Smooth muscle cell (in vitro differentiated cells): Measurements from ENCODE around the gene ADAMTS16. TPM values are rescaled to one million over a fixed set of nuclear protein-coding genes. Genes with fewer than 3 reads are reported as not detected.

Experiments used
- DNase-seq: peaks from one replicate; lab custom pipeline; 2025; ENCODE audit not compliant: unreplicated experiment; lab: John Stamatoyannopoulos, UW
- H2AFZ ChIP-seq: fragments of 200-600 bp; sonication (generic); 2 replicates; pipeline ENCODE4 v1.6.0; 2016; ENCODE audit warnings: antibody characterized with exemption, low read depth, mild to moderate bottlenecking
- H3F3A ChIP-seq: fragments of 200-600 bp; sonication (generic); 2 replicates; pipeline ENCODE4 v1.6.0; 2017; ENCODE audit warnings: antibody characterized with exemption, low read depth
- H3K27ac ChIP-seq: fragments of 200-600 bp; sonication (generic); 2 replicates; pipeline ENCODE4 v1.5.1; 2016; ENCODE audit warnings: low read depth, mild to moderate bottlenecking
- H3K27me3 ChIP-seq: fragments of 200-600 bp; sonication (generic); 2 replicates; pipeline ENCODE4 v1.6.1; 2016; ENCODE audit warnings: low read depth, mild to moderate bottlenecking
- H3K36me3 ChIP-seq: fragments of 200-600 bp; sonication (generic); 2 replicates; pipeline ENCODE4 v1.5.1; 2016; ENCODE audit warnings: low read depth
- H3K4me1 ChIP-seq: fragments of 200-600 bp; sonication (generic); 2 replicates; pipeline ENCODE4 v1.5.1; 2016; ENCODE audit warnings: low read depth
- H3K4me2 ChIP-seq: fragments of 200-600 bp; sonication (generic); 2 replicates; pipeline ENCODE4 v1.6.0; 2016; ENCODE audit warnings: mild to moderate bottlenecking
- H3K4me3 ChIP-seq: fragments of 200-600 bp; sonication (generic); 2 replicates; pipeline ENCODE4 v1.5.1; 2016; ENCODE audit warnings: mild to moderate bottlenecking
- H3K79me2 ChIP-seq: fragments of 200-600 bp; sonication (generic); 2 replicates; pipeline ENCODE4 v1.6.0; 2016; ENCODE audit warnings: low read depth, mild to moderate bottlenecking
- H3K9ac ChIP-seq: fragments of 200-600 bp; sonication (generic); 2 replicates; pipeline ENCODE4 v1.6.0; 2016; ENCODE audit warnings: low read depth
- H3K9me3 ChIP-seq: fragments of 200-600 bp; sonication (generic); replicated peaks from 2 replicates; pipeline ENCODE4 v1.5.1; 2016; ENCODE audit warnings: low read depth
- H4K20me1 ChIP-seq: fragments of 200-600 bp; sonication (generic); 2 replicates; pipeline ENCODE4 v1.6.0; 2016; ENCODE audit warnings: low read depth
- CTCF ChIP-seq: fragments of 200-600 bp; sonication (generic); IDR thresholded peaks from 2 replicates; pipeline ENCODE4 v1.5.1; 2017; ENCODE audit warnings: borderline replicate concordance, mild to moderate bottlenecking, antibody characterized with exemption; ENCODE audit not compliant: insufficient read depth, poor library complexity, severe bottlenecking
- WGBS: methylation state at CpG from one replicate; pipeline ENCODE4 v1.1.7; 2016; ENCODE audit warnings: low lambda C conversion rate; 5-methylcytosine and 5-hydroxymethylcytosine counted together
- polyA plus RNA-seq: library from polyadenylated mRNA; unstranded; fragments of >200 nt; fragmentation: Nextera tagmentation; extraction: Ambion mirVana; gene quantifications from 2 replicates; pipeline ENCODE4 v1.2.1, GENCODE V29; 2016
- total RNA-seq: library from RNA; depleted of rRNA; stranded (reverse); fragments of >200 nt; gene quantifications from 2 replicates; pipeline ENCODE4 v1.2.3, GENCODE V29; 2014

Gene ADAMTS16
- total and polyA plus RNA-seq, 2 experiments from 2014 or later = 4.7 to 6.2 TPM

- 88% methylated on average over 10 of the region's 10 CpGs for WGBS
- no peaks in the 10 kb centered on the region for H3K9me3 ChIP-seq
- no peak overlapping the region for H3K9ac ChIP-seq
- no peaks in the 10 kb centered on the region for H3K79me2 ChIP-seq
- DNase-seq = no peak
- H3K27ac ChIP-seq = no peak overlapping the region
- no peaks in the 10 kb centered on the region for H4K20me1 ChIP-seq
- TF ChIP-seq CTCF = no peak
- H2AFZ ChIP-seq = no peak overlapping the region
- H3K36me3 ChIP-seq = no peaks in the 10 kb centered on the region
- H3K4me2 ChIP-seq = no peak overlapping the region
- no peaks in the 10 kb centered on the region for H3K4me1 ChIP-seq
- H3K27me3 ChIP-seq = no peaks in the 10 kb centered on the region
- no peak overlapping the region for H3K4me3 ChIP-seq
- H3F3A ChIP-seq = no peaks in the 10 kb centered on the region
Observed at GRCh38 chr5:5132234-5132633, 7.9 kb upstream of the ADAMTS16 start.

GRCh38 chr5:5132693-5133295 lies 7.3 kb upstream of the ADAMTS16 start:
- H3K4me1 ChIP-seq = no peaks in the 10 kb centered on the region
- DNase-seq = no peak
- 94% methylated on average over 15 of the region's 15 CpGs for WGBS

GRCh38 chr5:5134107-5134506 lies 6.0 kb upstream of the ADAMTS16 start:
- Histone ChIP-seq H3K4me2 (no peak overlapping the region), H3K4me3 (no peak overlapping the region), H3F3A (no peaks in the 10 kb centered on the region), H4K20me1 (no peaks in the 10 kb centered on the region), H3K9ac (no peak overlapping the region), H3K79me2 (no peaks in the 10 kb centered on the region), H3K4me1 (no peaks in the 10 kb centered on the region), H3K9me3 (no peaks in the 10 kb centered on the region), H2AFZ (no peak overlapping the region), H3K27me3 (peaks cover 3% of the 10 kb centered on the region), H3K36me3 (no peaks in the 10 kb centered on the region), H3K27ac (no peak overlapping the region)
- no peak for TF ChIP-seq CTCF
- no peak for DNase-seq
- 97% methylated on average over 9 of the region's 9 CpGs for WGBS

More at GRCh38 chr5:5132693-5133295, 7.3 kb upstream of the ADAMTS16 start:
- H3K79me2 ChIP-seq = no peaks in the 10 kb centered on the region
- no peak overlapping the region for H2AFZ ChIP-seq
- H3K9me3 ChIP-seq = no peaks in the 10 kb centered on the region
- H3K4me3 ChIP-seq = no peak overlapping the region
- H3K9ac ChIP-seq = no peak overlapping the region
- H3K27ac ChIP-seq = no peak overlapping the region
- no peaks in the 10 kb centered on the region for H3F3A ChIP-seq
- no peaks in the 10 kb centered on the region for H3K27me3 ChIP-seq
- no peak overlapping the region for H3K4me2 ChIP-seq
- H3K36me3 ChIP-seq = no peaks in the 10 kb centered on the region
- no peak for TF ChIP-seq CTCF
- no peaks in the 10 kb centered on the region for H4K20me1 ChIP-seq
